GM12864 (cell line): ENCODE data around the gene INTS11.
A peak's percentile ranks its signal among the peaks of the same experiment; 100 is the strongest.

Experiments used
- DNase-seq: peaks from one replicate; pipeline ENCODE4 v3.0.0-alpha.2; 2011; ENCODE audit warnings: low read depth
- H3K4me3 ChIP-seq: 2 replicates; pipeline ENCODE4 v1.5.1; 2011; ENCODE audit warnings: mild to moderate bottlenecking, low read depth, low read length, control low read depth
- CTCF ChIP-seq: IDR thresholded peaks from 2 replicates; pipeline ENCODE4 v1.5.1; 2011; ENCODE audit warnings: low read depth, mild to moderate bottlenecking, moderate library complexity, low read length, control low read depth, inconsistent platforms; ENCODE audit errors: missing control alignments

The INTS11 gene

GRCh38 chr1:1270813-1271212 lies 53.6 kb downstream of the INTS11 start:
- no peak for TF ChIP-seq CTCF
- DNase-seq: no peak
- no peak overlapping the region for H3K4me3 ChIP-seq

GRCh38 chr1:1268284-1268682 lies 56.2 kb downstream of the INTS11 start:
- no peak for TF ChIP-seq CTCF

GRCh38 chr1:1267488-1268283 lies 56.8 kb downstream of the INTS11 start:
- DNase-seq: no peak
- TF ChIP-seq CTCF: no peak
- H3K4me3 ChIP-seq: no peak overlapping the region

More at GRCh38 chr1:1268284-1268682, 56.2 kb downstream of the INTS11 start:
- H3K4me3 ChIP-seq: no peak overlapping the region
- DNase-seq: no peak

- H3K4me3 ChIP-seq: no peak overlapping the region
- peak; percentile 14 for TF ChIP-seq CTCF
Measured at GRCh38 chr1:1264868-1265272, 59.6 kb downstream of the INTS11 start.

GRCh38 chr1:1264026-1264425 lies 60.4 kb downstream of the INTS11 start:
- DNase-seq: no peak
- no peak overlapping the region for H3K4me3 ChIP-seq
- no peak for TF ChIP-seq CTCF

More at GRCh38 chr1:1264868-1265272, 59.6 kb downstream of the INTS11 start:
- DNase-seq: no peak

GRCh38 chr1:1262758-1263157 lies 61.7 kb downstream of the INTS11 start:
- no peak for DNase-seq
- no peak for TF ChIP-seq CTCF
- H3K4me3 ChIP-seq: no peak overlapping the region

- H3K4me3 ChIP-seq: no peak overlapping the region
- no peak for TF ChIP-seq CTCF
- DNase-seq: no peak
Measured at GRCh38 chr1:1262071-1262470, 62.4 kb downstream of the INTS11 start.
